HuH-7 (cell line): ENCODE results near the gene RACGAP1.

Experiments used
- DNase-seq: peaks from one replicate; pipeline ENCODE4 v3.0.0; 2011; ENCODE audit warnings: low spot score

Gene RACGAP1, protein sequence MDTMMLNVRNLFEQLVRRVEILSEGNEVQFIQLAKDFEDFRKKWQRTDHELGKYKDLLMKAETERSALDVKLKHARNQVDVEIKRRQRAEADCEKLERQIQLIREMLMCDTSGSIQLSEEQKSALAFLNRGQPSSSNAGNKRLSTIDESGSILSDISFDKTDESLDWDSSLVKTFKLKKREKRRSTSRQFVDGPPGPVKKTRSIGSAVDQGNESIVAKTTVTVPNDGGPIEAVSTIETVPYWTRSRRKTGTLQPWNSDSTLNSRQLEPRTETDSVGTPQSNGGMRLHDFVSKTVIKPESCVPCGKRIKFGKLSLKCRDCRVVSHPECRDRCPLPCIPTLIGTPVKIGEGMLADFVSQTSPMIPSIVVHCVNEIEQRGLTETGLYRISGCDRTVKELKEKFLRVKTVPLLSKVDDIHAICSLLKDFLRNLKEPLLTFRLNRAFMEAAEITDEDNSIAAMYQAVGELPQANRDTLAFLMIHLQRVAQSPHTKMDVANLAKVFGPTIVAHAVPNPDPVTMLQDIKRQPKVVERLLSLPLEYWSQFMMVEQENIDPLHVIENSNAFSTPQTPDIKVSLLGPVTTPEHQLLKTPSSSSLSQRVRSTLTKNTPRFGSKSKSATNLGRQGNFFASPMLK

GRCh38 chr12:50025187-50026059 is at the start of gene RACGAP1:
Gene RACGAP1 (minus strand): TSS chr12:50025494. CDS start chr12:50016715, 8,779 bp downstream.
- DNase-seq: peak; percentile 94

DNA sequence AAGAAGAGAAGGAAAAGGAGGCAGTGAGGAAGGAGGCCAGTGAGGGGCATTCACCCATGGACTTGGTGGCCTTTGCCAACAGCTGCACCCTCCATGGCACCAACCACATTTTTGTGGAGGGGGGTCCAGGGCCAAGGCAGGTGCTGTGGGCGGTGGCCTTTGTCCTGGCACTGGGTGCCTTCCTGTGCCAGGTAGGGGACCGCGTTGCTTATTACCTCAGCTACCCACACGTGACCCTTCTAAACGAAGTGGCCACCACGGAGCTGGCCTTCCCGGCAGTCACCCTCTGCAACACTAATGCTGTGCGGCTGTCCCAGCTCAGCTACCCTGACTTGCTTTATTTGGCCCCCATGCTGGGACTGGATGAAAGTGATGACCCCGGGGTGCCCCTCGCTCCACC is 48.4 kb upstream of the RACGAP1 start:
- DNase-seq: no peak

- DNase-seq: no peak
These were observed 47.9 kb upstream of the RACGAP1 start for GRCh38 chr12:50073206-50073605.

GRCh38 chr12:50072198-50072907 is 47.1 kb upstream of the RACGAP1 start:
- DNase-seq: no peak

DNA sequence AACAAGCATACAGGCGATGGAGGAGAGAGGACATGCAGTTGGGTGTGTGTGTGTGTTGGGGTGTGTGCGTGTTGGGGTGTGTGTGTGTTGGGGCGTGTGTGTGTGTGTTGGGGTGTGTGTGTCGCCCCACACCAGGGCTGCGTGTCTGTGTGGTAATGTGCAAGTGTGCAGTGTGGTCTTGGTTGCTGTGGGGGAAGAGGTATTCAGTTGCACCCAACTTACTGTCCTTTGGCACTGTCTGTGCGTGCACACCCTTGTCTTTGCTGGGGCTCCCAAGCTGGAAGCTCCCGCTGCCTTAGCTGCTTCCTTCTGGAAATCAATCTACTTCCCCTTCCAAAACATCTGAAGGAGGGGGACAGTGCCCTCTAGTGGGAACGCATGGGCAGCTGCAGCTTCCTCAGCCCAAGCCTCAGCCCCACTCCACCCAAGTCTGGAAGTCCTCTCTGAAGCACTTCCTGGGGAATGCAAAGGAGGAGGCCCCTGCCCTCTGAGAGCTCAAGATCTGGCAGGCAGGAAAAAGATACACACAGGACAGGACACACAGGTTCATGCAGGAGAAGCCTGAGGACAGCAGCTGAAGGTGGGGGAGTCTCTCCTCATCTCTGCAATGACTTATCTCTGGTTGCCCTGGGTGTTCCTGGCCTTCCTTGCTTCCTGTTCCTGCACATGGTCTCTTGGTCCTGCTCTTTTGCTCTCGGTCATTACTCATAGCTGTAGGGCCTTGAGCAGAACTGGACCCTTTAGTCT is 45.2 kb upstream of the RACGAP1 start:
- peak; percentile 85 for DNase-seq

DNA sequence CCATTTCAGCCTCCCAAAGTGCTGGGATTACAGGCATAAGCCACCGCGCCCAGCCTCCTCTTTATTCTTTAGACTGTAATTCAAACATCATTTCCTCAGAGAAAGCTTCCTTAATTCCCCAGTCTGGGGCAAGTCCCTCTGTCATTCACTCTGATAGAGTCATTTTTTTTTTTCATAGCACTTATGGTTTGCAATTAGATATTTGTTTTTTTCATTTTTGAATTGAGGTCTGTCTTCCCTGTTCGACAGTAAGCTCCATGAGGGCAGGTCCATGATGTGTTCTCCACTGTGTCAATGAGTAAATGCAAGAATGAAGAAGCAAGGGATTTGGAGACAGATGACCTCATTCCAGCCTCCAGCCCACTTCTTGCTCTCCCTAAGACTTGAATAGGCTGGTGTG is 44.2 kb upstream of the RACGAP1 start:
- DNase-seq: no peak

- DNase-seq: no peak
These were observed 43.8 kb upstream of the RACGAP1 start for GRCh38 chr12:50069069-50069468.

GRCh38 chr12:50066402-50066801 is 41.1 kb upstream of the RACGAP1 start:
- DNase-seq: no peak

- no peak for DNase-seq
These were observed 40.5 kb upstream of the RACGAP1 start for GRCh38 chr12:50065726-50066310.

- no peak for DNase-seq
These were observed 37.6 kb upstream of the RACGAP1 start for GRCh38 chr12:50062728-50063460.

DNA sequence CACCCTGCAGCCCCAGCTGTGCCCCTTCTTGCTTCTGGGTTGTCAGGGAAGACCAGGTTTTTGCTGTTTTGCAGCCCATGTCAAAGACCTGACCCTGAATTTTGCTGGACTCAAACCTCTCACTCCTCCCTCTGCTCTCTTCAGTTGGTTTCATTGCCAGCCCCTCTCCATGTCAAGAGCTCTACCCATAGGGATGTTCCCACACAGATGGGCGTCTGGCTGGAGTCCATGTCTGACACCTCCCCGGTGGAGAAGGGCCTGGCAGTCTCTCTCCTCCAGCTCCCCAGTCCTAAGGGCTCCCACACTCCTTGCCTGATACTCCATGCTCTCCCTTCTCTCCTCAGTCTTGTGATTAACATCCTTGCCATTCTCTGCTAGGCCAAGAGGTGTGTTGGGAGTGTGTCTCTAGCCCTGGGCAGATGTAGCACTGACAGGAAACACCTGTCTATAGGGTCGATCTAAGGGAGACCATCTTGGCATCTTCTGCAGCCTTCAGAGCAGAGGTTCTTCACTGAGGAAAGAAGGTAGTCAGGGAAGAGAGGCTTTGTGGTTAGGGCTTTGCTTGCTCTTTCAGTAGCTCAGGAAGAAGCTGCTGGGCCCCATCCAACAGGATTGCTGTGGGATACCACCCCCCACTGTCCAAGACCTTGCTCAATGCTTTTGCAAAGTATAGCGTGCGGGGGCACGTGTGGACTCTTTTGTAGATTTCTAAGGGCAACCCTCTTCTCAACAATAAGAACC is 36.8 kb upstream of the RACGAP1 start:
- no peak for DNase-seq

DNA sequence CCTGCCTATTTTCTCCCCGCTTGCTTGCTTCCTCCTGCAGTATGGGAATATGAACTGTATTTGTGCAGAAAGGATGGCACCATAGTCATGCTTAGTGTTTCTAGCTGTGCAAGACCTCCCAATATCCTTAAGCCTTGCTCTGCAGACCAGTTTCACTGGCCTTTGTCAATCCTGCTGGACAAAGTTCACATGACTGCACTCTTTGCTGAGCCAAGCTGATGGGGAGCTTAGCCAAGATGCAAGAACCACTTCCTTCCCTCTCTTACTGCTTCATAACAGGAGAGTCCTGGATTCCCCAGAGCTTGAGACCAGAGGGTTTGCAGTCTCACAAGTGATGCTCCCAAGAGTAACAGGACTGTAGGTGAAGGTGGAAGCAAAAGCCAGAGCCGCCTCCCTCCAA is 35.9 kb upstream of the RACGAP1 start:
- no peak for DNase-seq

DNA sequence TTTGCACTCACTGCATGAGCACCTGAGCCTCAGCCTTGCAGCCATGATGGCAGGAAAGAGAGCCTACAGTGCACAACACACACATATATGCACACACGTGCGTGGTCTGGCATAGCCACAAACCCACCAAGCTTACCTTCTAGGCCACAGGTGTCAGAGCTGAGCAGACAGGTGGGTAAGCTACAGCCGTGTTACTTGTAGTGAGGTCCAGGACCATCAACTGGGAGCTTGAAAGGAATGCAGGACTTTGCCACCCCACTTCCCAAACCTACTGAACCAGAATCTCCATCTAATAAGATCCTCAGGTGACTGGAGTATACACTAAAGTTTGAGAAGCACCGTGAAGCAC is 34.8 kb upstream of the RACGAP1 start:
- no peak for DNase-seq

DNA sequence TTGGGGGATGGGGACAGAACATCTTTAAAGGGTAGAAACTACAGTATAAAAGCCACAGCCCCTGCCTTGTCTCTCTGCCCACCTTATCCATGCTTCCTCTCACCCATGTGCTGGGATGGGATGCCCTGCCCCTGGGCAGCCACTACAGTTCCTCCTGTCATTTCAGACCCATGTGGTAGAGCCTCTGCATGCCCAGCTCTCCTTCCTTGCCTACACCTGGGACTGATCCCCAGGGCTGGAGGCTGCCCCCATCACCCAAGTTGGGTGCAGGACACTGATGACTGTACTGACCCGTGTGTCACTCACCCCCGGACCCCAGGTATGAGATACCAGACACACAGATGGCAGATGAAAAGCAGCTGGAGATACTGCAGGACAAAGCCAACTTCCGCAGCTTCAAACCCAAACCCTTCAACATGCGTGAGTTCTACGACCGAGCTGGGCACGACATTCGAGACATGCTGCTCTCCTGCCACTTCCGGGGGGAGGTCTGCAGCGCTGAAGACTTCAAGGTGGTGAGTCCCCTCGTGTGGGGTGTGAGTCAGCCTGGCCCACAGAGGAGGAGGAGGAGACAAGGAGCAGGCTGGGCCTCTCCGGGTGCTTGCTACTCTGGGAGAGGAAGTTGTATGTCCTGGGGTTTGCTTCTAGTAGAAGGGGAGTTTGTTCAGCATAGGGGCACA is 34.3 kb upstream of the RACGAP1 start:
- no peak for DNase-seq

GRCh38 chr12:50058743-50059312 is 33.5 kb upstream of the RACGAP1 start:
- DNase-seq: no peak

- no peak for DNase-seq
These were observed 32.8 kb upstream of the RACGAP1 start for GRCh38 chr12:50057896-50058670.

- DNase-seq: peak; percentile 88
These were observed 31.9 kb upstream of the RACGAP1 start, which contains the start of gene ASIC1 for GRCh38 chr12:50057000-50057841. Gene ASIC1 (plus strand): TSS chr12:50057596. CDS start chr12:50058767, 1,171 bp downstream.
